ENCODE data around the gene PTRHD1. TPM values are rescaled to one million over a fixed set of nuclear protein-coding genes. Genes with fewer than 3 reads are reported as not detected.

The PTRHD1 gene
- total RNA-seq, 2 donors from 2014 or later = 5.4 to 9.7 TPM

DNA sequence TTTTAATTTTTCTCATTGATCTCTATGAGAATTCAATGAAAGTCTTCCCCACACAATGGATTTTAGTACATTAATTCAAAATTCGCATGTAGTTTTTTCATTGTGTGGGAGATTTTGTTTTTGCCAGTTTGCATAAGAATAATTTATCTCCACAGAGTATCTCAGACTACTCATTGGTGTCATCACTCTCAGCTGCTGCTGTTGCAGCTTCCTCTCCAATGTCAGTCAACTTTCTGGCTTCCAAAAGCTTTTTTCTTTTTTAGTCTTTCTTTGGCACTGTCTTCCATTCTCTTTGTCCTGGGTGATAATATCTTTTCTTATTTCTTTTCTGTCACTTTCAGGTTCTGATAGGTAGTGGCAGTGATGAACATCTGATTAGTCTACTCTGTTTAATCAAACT lies 50.5 kb downstream of the PTRHD1 start:
- DNase-seq (ENCODE audit: low spot score) (no peak), ATAC-seq (ENCODE audit: insufficient number of reproducible peaks, low FRiP score, low read depth) (no peak)
- Histone ChIP-seq H3K27ac (no peak overlapping the region), H3K4me1 (ENCODE audit: control insufficient read depth in 1 of 2, low read depth in 2 of 2) (no peaks in the 10 kb centered on the region), H3K36me3 (peaks cover 8% of the 10 kb centered on the region), H3K27me3 (replicated peaks; ENCODE audit: insufficient read depth) (no peaks in the 10 kb centered on the region), H3K9me3 (no peaks in the 10 kb centered on the region), H3K4me3 (no peak overlapping the region)
- TF ChIP-seq, protein P1, sequence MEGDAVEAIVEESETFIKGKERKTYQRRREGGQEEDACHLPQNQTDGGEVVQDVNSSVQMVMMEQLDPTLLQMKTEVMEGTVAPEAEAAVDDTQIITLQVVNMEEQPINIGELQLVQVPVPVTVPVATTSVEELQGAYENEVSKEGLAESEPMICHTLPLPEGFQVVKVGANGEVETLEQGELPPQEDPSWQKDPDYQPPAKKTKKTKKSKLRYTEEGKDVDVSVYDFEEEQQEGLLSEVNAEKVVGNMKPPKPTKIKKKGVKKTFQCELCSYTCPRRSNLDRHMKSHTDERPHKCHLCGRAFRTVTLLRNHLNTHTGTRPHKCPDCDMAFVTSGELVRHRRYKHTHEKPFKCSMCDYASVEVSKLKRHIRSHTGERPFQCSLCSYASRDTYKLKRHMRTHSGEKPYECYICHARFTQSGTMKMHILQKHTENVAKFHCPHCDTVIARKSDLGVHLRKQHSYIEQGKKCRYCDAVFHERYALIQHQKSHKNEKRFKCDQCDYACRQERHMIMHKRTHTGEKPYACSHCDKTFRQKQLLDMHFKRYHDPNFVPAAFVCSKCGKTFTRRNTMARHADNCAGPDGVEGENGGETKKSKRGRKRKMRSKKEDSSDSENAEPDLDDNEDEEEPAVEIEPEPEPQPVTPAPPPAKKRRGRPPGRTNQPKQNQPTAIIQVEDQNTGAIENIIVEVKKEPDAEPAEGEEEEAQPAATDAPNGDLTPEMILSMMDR (IDR thresholded peaks at IDR 0.05) = no peak

DNA sequence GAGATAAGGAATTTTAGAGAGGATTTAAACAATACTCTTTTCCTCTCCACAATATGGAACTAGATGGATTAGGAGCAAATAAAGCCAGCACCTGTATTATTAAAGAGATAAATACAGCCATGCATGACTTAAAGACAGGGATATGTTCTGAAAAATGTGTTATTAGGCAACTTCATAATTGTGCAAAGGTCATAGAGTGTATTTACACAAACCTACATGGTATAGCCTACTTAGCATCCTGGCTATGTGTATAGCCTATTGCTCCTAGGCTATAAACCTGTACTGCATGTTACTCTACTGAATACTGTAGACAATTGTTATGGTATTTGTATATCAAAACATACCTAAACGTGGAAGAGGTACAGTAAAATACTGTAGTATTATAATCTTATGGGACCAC lies 53.0 kb downstream of the PTRHD1 start:
- no peak overlapping the region for H3K27ac ChIP-seq
- peaks cover 8% of the 10 kb centered on the region for H3K36me3 ChIP-seq
- no peaks in the 10 kb centered on the region for H3K4me1 ChIP-seq (ENCODE audit: control insufficient read depth in 1 of 2, low read depth in 2 of 2)
- DNase-seq (ENCODE audit: low spot score) = no peak
- no peaks in the 10 kb centered on the region for H3K27me3 ChIP-seq (replicated peaks; ENCODE audit: insufficient read depth)
- H3K9me3 ChIP-seq = no peaks in the 10 kb centered on the region
- H3K4me3 ChIP-seq = no peak overlapping the region
- TF ChIP-seq, protein P1 (IDR thresholded peaks at IDR 0.05) = no peak
- no peak for ATAC-seq (ENCODE audit: insufficient number of reproducible peaks, low FRiP score, low read depth)

Other genes starting within 250 kb of the PTRHD1 start
- 1 to 10 TPM; 2.5 to 9.2 TPM for gene CENPO, start within 50 bp of the PTRHD1 start, total RNA-seq
- 10 to 100 TPM; 51.9 to 78.9 TPM for gene ADCY3, start 126.8 kb upstream of the PTRHD1 start, total RNA-seq
- 10 to 100 TPM; 15.0 to 27.2 TPM for gene DNAJC27, start 178.6 kb upstream of the PTRHD1 start, total RNA-seq
- 1 to 10 TPM in 1 of 2 donors, under 1 TPM in 1; 0.81 to 1.4 TPM for gene EFR3B, start 248.7 kb upstream of the PTRHD1 start, total RNA-seq